Esophagus muscularis mucosa (tissue), 3 donors: Measurements from ENCODE around the gene A4GALT.

Source experiments
- POLR2A ChIP-seq: fragments of 450-650 bp; IDR thresholded peaks from one replicate; pipeline ENCODE4 v1.6.1; 2017; ENCODE audit warnings: antibody characterized with exemption, moderate library complexity, mild to moderate bottlenecking, low read depth
- POLR2AphosphoS5 ChIP-seq, 2 donors: sonication (generic); formaldehyde crosslinking; IDR thresholded peaks; one replicate each; pipeline ENCODE4 v1.6.1; 2017; ENCODE audit warnings: antibody characterized with exemption in 2 of 2
- TF ChIP-seq, protein P1 (sequence below), 3 experiments: fragments of 200-600 bp in 2 of 3; fragments of 450-650 bp in 1 of 3; sonication (generic) in 2 of 3; IDR thresholded peaks; one replicate each; pipeline ENCODE4 v1.5.1; 2017 to 2019; ENCODE audit warnings: antibody characterized with exemption in 3 of 3, mild to moderate bottlenecking in 2 of 3, moderate library complexity in 1 of 3

DNA sequence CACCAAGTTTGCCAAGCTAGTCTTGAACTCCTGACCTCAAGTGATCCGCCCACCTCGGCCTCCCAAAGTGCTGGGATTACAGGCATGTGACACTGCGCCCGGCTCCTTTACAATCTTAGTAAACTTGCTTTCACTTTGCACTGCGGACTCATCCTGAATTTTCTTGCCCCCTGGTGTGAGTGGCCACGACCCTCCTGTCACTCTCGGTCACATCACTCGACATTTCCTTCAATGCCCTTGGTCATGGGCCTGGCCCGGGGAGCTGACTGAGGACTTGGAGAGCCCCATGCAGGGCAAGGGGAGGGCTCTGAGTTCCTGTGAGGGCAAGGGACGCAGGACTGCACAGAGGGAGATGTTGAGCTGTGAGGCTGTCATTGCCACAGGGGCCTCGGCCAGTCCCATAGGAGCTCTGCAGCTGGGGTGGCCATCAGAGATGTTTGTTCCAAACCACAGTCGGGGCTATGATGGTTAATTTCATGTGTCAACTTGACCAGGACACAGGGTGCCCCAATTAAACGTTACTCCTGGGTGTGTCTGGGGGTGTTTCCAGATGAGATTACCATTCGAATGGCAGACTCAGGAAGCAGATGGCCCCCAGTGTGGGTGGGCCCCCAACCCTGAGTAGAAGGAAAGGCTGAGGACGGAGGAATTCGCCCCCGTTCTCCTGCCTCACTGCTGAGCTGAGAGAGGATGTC is 21.2 kb downstream of the A4GALT start:
- TF ChIP-seq POLR2AphosphoS5 (IDR thresholded peaks at IDR 0.05): no peak
- TF ChIP-seq, protein P1, sequence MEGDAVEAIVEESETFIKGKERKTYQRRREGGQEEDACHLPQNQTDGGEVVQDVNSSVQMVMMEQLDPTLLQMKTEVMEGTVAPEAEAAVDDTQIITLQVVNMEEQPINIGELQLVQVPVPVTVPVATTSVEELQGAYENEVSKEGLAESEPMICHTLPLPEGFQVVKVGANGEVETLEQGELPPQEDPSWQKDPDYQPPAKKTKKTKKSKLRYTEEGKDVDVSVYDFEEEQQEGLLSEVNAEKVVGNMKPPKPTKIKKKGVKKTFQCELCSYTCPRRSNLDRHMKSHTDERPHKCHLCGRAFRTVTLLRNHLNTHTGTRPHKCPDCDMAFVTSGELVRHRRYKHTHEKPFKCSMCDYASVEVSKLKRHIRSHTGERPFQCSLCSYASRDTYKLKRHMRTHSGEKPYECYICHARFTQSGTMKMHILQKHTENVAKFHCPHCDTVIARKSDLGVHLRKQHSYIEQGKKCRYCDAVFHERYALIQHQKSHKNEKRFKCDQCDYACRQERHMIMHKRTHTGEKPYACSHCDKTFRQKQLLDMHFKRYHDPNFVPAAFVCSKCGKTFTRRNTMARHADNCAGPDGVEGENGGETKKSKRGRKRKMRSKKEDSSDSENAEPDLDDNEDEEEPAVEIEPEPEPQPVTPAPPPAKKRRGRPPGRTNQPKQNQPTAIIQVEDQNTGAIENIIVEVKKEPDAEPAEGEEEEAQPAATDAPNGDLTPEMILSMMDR (IDR thresholded peaks at IDR 0.05): no peak
- TF ChIP-seq POLR2A: no peak
